Measurements from ENCODE around the gene AKAP8L. TPM values are rescaled to one million over a fixed set of nuclear protein-coding genes. Genes with fewer than 3 reads are reported as not detected.

Gene AKAP8L
- total and polyA plus RNA-seq, 12 donors: 48.3 to 652 (median 131) TPM

DNA sequence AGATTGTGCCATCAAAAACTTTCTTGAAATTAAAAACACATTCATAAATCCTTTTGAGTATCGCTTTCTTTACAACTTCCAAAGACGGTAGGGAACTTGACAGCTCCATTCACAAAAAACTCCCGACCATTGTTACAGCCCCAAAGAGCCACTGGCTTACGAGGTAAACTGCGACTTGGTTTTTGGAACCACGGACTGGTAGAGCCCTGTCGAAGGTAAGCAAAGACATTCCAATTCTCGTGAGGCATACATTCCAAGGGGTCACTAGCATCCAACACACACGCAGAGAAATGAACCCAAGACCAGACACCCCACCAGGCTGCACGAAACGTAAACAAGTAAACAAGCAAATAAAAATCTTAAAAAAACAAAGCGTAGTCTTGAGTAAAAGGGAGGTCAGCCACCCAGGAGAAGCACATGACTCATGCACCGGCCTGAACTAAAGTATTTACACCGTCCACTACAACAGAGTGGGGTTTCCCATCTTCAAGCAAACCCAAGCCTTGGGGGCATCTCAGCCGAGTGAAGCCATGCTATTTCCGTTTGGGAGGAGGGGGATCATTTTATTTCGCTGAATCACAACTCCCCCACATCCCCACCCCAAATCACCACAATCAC, 87.9 kb downstream of the AKAP8L start:
- peaks cover 54 to 61% of the 10 kb centered on the region in 2 donors for H3K4me1 ChIP-seq (replicated peaks in 1 of 2)
- peak in 6 of 7 donors; percentile 41 to 65 (median 54) for DNase-seq
- H3K4me3 ChIP-seq: peak overlapping the region; percentile 70 to 99 (median 84)
- intact Hi-C loops (cut with DNase I): loop anchor here in 1 of 2 donors (5.0 kb wide), 1 partner anchor 69 kb away; no protein-coding TSS in a partner anchor
- H3K27ac ChIP-seq: peak overlapping the region; percentile 81 to 100 (median 93)
- H3K9me3 ChIP-seq (replicated peaks in 1 of 3): no peaks in the 10 kb centered on the region
- no peaks in the 10 kb centered on the region for H3K36me3 ChIP-seq (replicated peaks in 1 of 2)
- TF ChIP-seq CTCF (IDR thresholded peaks at IDR 0.05) (peak in 1 of 6 experiments; percentile 5), POLR2A (IDR thresholded peaks at IDR 0.05) (peak in 1 of 2 donors; percentile 45)
- H3K27me3 ChIP-seq: no peaks in the 10 kb centered on the region
- WGBS, 4 donors: 4 to 5% (median 5%) methylated on average over 17 of the region's 17 CpGs

MicroRNAs encoded within 50 kb of the gene (microRNA counts, 767-probe panel; counts per million panel counts)
- microRNA hsa-miR-1470: 0 counts per million in 2 donors

Small RNA genes lying within 50 kb of the gene (microRNA-seq; reads per million reads assigned to microRNA genes)
- gene MIR1470: 0 reads per million in 3 donors

Small RNA genes lying within 50 kb of the gene (small RNA-seq; reads per million reads assigned to genes)
- 0 to 0.08 reads per million in 2 donors for gene AC005776.1
- 0 reads per million in 2 donors for gene MIR1470

Other genes with a start within 250 kb of the AKAP8L start
- gene NOTCH3, start 218.0 kb downstream of the AKAP8L start, total RNA-seq: 10 to 100 TPM in 7 of 9 donors, 1 to 10 TPM in 2; 4.4 to 39.3 (median 16.3) TPM
- gene NOTCH3, start 218.0 kb downstream of the AKAP8L start, polyA plus RNA-seq: 1 to 10 TPM; 3.7 to 8.9 (median 6.2) TPM
- 1 to 10 TPM in 1 of 9 donors, under 1 TPM in 6, not detected in 2; 0.33 to 7.5 (median 0.55) TPM for gene EPHX3, start 186.5 kb downstream of the AKAP8L start, total RNA-seq
- under 1 TPM; 0.24 to 0.44 (median 0.31) TPM for gene EPHX3, start 186.5 kb downstream of the AKAP8L start, polyA plus RNA-seq
- gene BRD4, start 86.4 kb downstream of the AKAP8L start, total RNA-seq: 100 to 1,000 TPM in 2 of 9 donors, 10 to 100 TPM in 7; 10.1 to 109 (median 40.6) TPM
- gene BRD4, start 86.4 kb downstream of the AKAP8L start, polyA plus RNA-seq: 10 to 100 TPM; 24.5 to 58.6 (median 26.7) TPM
- 10 to 100 TPM; 13.0 to 45.8 (median 31.6) TPM for gene AKAP8, start 39.2 kb downstream of the AKAP8L start, total RNA-seq
- 10 to 100 TPM; 13.4 to 41.7 (median 27.0) TPM for gene AKAP8, start 39.2 kb downstream of the AKAP8L start, polyA plus RNA-seq
- gene WIZ, start 31.0 kb upstream of the AKAP8L start, total RNA-seq: 10 to 100 TPM in 8 of 9 donors, 1 to 10 TPM in 1; 5.7 to 49.2 (median 32.8) TPM
- gene WIZ, start 31.0 kb upstream of the AKAP8L start, polyA plus RNA-seq: 10 to 100 TPM in 2 of 3 donors, 1 to 10 TPM in 1; 7.9 to 48.1 (median 28.3) TPM
- gene RASAL3, start 45.6 kb upstream of the AKAP8L start, total RNA-seq: 1 to 10 TPM; 1.1 to 7.6 (median 5.0) TPM
- gene RASAL3, start 45.6 kb upstream of the AKAP8L start, polyA plus RNA-seq: 10 to 100 TPM in 1 of 3 donors, 1 to 10 TPM in 2; 1.1 to 20.5 (median 5.7) TPM
- gene PGLYRP2, start 60.5 kb upstream of the AKAP8L start, total RNA-seq: not detected
- not detected for gene PGLYRP2, start 60.5 kb upstream of the AKAP8L start, polyA plus RNA-seq
- under 1 TPM in 2 of 9 donors, not detected in 7; 0.11 to 0.34 TPM for gene CYP4F22, start 89.5 kb upstream of the AKAP8L start, total RNA-seq
- not detected for gene CYP4F22, start 89.5 kb upstream of the AKAP8L start, polyA plus RNA-seq
- gene CYP4F8, start 196.2 kb upstream of the AKAP8L start, total RNA-seq: not detected
- not detected for gene CYP4F8, start 196.2 kb upstream of the AKAP8L start, polyA plus RNA-seq
- under 1 TPM in 4 of 9 donors, not detected in 5; 0.22 to 0.80 (median 0.30) TPM for gene CYP4F3, start 221.9 kb upstream of the AKAP8L start, total RNA-seq
- under 1 TPM; 0.03 to 0.24 (median 0.04) TPM for gene CYP4F3, start 221.9 kb upstream of the AKAP8L start, polyA plus RNA-seq